Medulla oblongata (tissue), 1 donor: Measurements from ENCODE around the gene GCH1.
A peak's percentile ranks its signal among the peaks of the same experiment; 100 is the strongest.
"Not testable (repeated sequence)": the region's sequence is repeated elsewhere in the genome, so short reads cannot be mapped to it uniquely, and the experiment has no call there.

ENCODE experiments used
- DNase-seq: peaks from one replicate; pipeline ENCODE4 v3.0.0-alpha.2; 2015; ENCODE audit errors: extremely low spot score

GCH1 gene

DNA sequence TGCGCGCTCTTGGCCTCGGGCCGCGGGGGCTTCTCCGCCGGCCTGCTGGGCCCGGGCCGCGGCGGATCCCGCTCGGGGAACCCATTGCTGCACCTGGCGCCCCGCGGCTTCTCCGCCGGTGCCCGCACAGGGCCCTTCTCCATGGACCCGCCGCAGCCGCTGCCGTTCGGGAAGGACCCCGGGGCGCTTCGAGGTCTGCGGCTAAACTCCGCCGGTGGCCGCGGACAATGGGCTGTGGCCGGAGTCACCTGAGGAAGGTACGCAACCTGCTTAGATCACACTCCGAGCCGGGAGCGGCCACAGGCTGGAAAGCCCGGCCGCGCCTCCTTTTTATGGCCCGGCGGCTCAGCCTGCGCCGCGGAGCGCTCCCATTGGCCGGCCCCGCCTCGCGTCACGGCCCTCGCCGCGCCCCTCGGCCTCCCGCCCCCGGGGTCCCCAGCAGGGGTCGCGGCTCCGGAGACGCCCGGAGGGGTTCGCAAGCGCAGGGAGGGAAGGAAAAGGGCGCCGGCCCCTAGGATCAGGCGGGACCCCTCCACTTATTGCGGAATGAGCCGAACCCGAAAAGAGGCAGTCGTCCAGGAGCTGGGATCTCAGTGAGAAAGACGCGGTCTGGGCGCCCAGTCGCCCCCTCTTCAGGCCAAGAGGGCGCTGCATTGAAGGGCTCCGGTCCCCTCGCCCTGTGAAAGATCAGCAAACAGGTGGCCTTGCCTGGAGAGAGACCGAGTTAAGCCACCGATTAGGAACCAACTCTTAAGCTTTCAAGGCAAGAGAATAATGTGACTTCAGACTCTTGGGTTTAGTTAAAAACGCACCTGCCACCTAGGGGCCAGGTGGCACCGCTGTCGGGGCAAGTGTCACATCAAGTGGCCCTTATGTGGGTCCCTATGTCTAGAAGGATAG is at the start of gene GCH1:
TSS of gene GCH1 (minus strand) at position 306 of the 900 bp plus-strand sequence. CDS start at position 143, 163 bp downstream.
- DNase-seq, result peak; percentile 76

DNA sequence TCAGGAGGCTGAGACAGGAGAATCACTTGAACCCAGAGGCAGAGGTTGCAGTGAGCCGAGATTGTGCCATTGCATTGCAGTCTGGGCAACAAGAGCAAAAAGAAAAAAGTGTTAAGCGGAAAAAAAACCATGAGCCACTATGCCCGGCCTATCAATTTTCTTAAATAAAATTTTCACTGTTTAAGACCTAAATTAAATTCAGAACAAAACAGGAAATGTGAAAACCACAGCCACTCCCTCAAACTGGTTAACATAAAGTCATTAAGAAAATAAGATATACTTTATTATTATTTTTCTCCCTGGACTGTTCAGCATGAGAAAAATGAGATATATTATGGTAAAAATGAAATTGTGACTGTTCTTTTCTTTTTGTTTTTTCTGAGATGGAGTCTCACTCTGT is 44.6 kb upstream of the GCH1 start:
- DNase-seq, result no peak

GRCh38 chr14:54946500-54946899 is 43.9 kb upstream of the GCH1 start:
- no peak for DNase-seq

DNA sequence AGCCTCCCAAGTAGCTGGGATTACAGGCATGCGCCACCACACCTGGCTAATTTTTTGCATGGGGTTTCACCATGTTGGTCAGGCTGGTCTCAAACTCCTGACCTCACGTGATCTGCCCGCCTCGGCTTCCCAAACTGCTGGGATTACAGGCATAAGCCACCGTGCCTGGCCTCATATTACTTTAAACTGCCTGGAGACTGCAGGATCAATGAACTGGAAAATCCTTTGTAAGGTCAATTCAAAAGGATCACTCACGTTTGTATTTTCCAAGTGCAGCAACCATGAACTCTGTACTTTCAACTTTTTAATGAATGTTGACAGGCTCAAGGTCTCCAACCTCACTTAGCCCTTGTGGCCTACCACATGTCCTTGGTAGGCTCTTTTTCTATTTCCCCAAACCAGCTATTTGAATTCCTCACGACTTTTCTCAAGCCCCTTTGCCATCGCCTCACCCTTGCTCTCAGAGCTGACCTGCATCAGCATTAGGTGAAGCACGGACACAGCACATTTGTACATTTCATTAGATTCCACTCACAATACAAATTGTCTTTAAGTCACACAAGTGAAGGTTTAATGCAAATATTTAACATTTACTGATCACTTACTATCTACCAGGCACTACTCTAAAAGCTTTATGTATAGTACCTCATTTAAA is 42.2 kb upstream of the GCH1 start:
- no peak for DNase-seq

DNA sequence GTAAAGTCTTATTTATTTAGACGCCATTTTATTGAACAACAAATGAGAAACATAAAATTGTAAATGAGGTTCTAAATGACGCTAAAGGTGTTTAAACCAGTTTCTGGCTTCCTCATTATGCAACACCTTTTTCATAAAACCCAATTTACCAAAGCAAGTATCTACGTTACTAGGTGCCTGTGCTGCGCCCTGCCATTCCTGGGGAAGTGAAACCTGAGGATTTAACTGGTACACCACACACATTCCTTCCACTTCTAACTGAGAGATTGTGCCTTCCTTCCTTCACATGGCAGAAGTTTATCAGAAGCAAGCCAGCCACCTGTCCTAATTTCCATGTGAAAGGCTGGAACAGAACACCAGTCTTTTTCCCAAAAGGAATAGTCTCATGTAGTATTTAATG is 40.3 kb upstream of the GCH1 start:
- DNase-seq, result peak; percentile 25

DNA sequence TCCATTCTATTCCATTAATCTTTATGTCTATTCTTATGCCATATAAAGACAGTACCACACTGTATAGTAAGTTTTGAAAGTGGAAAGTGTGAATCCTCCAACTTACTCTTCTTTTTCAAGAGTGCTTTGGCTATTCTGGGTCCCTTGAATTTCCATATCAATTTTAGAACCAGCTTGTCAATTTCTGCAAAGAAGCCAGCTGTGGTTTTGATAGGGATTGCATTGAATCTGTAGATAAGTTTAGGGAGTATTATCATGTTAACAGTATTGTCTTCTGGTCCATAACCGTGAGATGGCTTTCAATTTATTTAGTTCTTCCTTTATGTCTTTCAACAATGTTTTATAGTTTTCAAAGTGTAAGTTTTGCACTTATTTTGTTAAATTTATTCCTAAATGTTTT is 34.2 kb upstream of the GCH1 start:
- no peak for DNase-seq

- DNase-seq, result no peak
These were observed 33.3 kb upstream of the GCH1 start for GRCh38 chr14:54935958-54936357.

DNA sequence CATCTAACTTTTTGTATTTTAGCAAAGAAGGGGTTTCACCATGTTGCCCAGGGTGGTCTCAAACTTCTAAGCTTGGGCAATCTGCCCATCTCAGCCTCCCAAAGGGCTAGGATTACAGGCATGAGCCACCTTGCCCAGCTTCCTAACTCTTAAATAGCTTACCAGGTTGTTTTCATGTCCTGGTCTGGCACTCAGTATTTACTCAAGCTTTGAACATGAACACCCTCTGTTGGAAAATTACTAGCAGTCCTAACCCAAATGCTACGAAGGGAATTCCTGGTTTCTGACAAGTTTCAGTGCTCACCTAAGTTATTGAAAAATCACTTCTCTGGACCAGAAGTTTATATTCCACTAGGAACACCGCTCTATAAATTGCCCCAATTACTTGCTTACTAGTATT is 32.5 kb upstream of the GCH1 start:
- DNase-seq, result no peak

GRCh38 chr14:54933006-54933405 is 30.4 kb upstream of the GCH1 start:
- no peak for DNase-seq

GRCh38 chr14:54931598-54932340 is 29.1 kb upstream of the GCH1 start:
- no peak for DNase-seq

- no peak for DNase-seq
These were observed 28.5 kb upstream of the GCH1 start for GRCh38 chr14:54931101-54931500.

- DNase-seq, result no peak
These were observed 26.9 kb upstream of the GCH1 start for GRCh38 chr14:54929556-54929955.

- no peak for DNase-seq
These were observed 25.6 kb upstream of the GCH1 start for GRCh38 chr14:54928216-54928615.

- DNase-seq, result no peak
These were observed 24.9 kb upstream of the GCH1 start for GRCh38 chr14:54927551-54927950.

- not testable (repeated sequence) for DNase-seq
These were observed 23.9 kb upstream of the GCH1 start for GRCh38 chr14:54926570-54926969.

- DNase-seq, result no peak
These were observed 20.0 kb upstream of the GCH1 start for GRCh38 chr14:54922598-54922997.

DNA sequence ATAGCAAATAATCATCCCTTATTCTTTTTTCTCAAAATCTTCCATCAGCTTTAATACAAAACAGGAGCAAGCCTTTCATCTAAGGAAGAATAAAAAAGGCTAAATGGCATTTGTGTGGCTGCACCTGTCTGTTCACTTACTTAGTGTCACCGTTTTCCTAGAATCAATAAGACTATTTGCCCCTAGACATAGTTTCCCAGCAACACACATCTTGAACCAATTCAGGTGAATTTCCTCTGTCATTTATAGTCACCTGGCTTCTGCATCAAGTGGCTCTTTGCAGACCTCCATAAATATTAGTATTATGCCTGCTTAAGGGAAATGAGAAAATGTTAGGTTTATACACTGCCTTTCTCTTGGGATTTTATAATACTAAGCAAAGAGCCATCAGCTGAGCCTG is 17.4 kb upstream of the GCH1 start:
- no peak for DNase-seq

- no peak for DNase-seq
These were observed 16.7 kb upstream of the GCH1 start for GRCh38 chr14:54919330-54919729.

- DNase-seq, result no peak
These were observed 15.8 kb upstream of the GCH1 start for GRCh38 chr14:54918427-54918826.

DNA sequence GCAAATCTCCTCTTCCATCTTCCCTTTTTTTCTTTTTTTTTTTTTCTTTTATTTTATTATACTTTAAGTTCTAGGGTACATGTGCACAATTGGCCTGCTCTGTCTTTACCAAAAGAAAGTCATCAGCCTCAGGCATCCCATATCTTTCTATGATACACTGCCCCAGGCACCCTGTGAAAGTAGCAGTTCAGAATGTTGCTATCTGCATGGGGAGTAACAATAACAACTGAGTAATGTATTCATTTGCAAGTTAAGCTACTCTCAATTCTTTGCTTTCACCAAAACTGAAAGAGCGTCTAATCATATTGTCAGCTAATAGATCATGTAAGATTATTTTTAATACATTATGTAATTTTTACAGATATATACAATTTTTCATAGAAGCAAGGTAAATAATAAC is 13.5 kb upstream of the GCH1 start:
- DNase-seq, result no peak

GRCh38 chr14:54909817-54910558 is 7.4 kb upstream of the GCH1 start:
- DNase-seq, result no peak

GRCh38 chr14:54908973-54909372 is 6.3 kb upstream of the GCH1 start:
- not testable (repeated sequence) for DNase-seq
